Measurements from ENCODE around the gene TEX26.
A peak's percentile ranks its signal among the peaks of the same experiment; 100 is the strongest.

Gene TEX26

GRCh38 chr13:30978981-30979956 is 46.8 kb downstream of the TEX26 start:
- DNase-seq = peak; percentile 26

- DNase-seq = no peak
Measured at GRCh38 chr13:30982506-30982905, 50.0 kb downstream of the TEX26 start.

- DNase-seq = no peak
Measured at GRCh38 chr13:30982906-30983305, 50.5 kb downstream of the TEX26 start.

- no peak for DNase-seq
Measured at GRCh38 chr13:30983431-30983830, 51.0 kb downstream of the TEX26 start.

GRCh38 chr13:30984620-30985019 is 52.2 kb downstream of the TEX26 start:
- no peak for DNase-seq

GRCh38 chr13:30985637-30986205 is 53.3 kb downstream of the TEX26 start:
- DNase-seq = no peak

GRCh38 chr13:30991184-30991583 is 58.7 kb downstream of the TEX26 start:
- DNase-seq = no peak

GRCh38 chr13:30991922-30992321 is 59.5 kb downstream of the TEX26 start:
- DNase-seq = no peak

GRCh38 chr13:30995331-30995730 is 62.9 kb downstream of the TEX26 start:
- no peak for DNase-seq

GRCh38 chr13:30997697-30998096 is 65.2 kb downstream of the TEX26 start:
- no peak for DNase-seq

GRCh38 chr13:30998136-30999088 is 66.0 kb downstream of the TEX26 start:
- no peak for DNase-seq

GRCh38 chr13:31000889-31001288 is 68.4 kb downstream of the TEX26 start:
- DNase-seq = no peak

- no peak for DNase-seq
Measured at GRCh38 chr13:31001647-31002046, 69.2 kb downstream of the TEX26 start.

- no peak for DNase-seq
Measured at GRCh38 chr13:31005066-31005465, 72.6 kb downstream of the TEX26 start.

GRCh38 chr13:31007417-31007816 is 75.0 kb downstream of the TEX26 start:
- DNase-seq = no peak

GRCh38 chr13:31008400-31009115 is 76.1 kb downstream of the TEX26 start:
- DNase-seq = no peak

- no peak for DNase-seq
Measured at GRCh38 chr13:31009166-31009565, 76.7 kb downstream of the TEX26 start.

- no peak for DNase-seq
Measured at GRCh38 chr13:31010296-31010695, 77.8 kb downstream of the TEX26 start.

GRCh38 chr13:31011193-31011860 is 78.9 kb downstream of the TEX26 start:
- no peak for DNase-seq

- DNase-seq = no peak
Measured at GRCh38 chr13:31011901-31012654, 79.6 kb downstream of the TEX26 start.

- no peak for DNase-seq
Measured at GRCh38 chr13:31012655-31013024, 80.2 kb downstream of the TEX26 start.
